HG02623 (cell line): ENCODE results near the gene PPP1R2.

ENCODE experiments used
- ATAC-seq: cut with Tn5 transposase; IDR thresholded peaks from one replicate; pipeline ENCODE4 v1.9.1; 2021; ENCODE audit warnings: moderate library complexity; ENCODE audit not compliant: unreplicated experiment

Gene PPP1R2

DNA sequence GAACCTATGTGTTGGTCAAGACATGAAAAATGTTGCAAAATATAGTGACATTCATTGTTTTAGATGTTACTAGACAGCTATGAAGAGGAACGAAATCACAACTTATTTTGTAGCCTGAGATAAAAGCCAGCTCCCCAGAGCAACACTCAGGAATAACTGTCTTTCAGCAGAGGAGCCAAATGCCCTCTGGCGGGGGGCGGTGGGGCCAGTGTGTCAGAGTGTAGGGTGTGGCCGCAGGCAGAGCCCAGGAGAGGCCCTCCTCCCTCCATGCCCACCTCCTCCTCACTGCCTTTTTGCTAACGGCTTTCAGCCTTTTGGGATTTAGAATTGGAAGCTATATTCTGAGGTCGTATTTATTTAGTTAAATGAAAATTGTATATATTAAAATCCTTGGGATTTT is 23.7 kb upstream of the PPP1R2 start:
- no peak for ATAC-seq

GRCh38 chr3:195565716-195566115 is 22.6 kb upstream of the PPP1R2 start:
- ATAC-seq: no peak

DNA sequence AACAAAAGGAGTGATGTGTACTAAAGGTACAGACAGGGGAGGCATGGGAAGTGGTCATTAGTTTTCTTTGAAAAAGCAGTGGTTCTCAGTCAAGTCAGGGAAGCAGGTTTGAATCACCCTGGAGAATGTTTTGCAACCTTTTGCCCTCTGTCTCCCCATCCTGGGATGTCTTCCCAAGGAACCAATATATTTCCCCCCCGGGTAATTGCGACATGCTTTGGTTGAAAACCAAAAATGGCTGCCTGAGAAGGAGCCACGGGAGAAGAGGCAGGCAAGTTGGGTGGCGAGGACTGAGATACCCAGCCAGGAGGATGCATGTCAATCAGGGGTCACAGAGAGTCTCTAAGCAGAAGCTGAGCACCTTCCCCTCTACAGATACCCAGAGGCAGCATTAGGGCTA is 20.2 kb upstream of the PPP1R2 start:
- no peak for ATAC-seq

- ATAC-seq: no peak
Observed at GRCh38 chr3:195559723-195560409, 16.7 kb upstream of the PPP1R2 start.

DNA sequence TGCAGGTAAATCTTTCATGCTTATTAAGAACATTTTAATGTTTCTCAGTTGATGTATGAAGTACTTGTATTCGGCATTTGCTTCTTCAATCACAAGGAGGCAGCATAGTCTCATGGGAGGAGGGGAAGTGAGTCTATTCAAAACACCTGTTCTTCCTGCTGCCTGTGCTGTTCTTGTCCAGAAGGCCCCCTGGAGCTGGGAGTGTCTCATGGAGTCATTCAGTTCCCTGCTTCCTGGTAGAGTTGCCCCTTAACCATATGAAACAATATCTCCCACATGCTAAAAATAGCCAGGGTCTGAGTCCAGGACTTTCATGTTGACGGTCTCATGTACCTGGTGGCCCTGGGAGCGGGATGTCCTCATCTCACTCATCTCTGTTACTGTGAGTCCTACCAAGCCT is 15.5 kb upstream of the PPP1R2 start:
- ATAC-seq: no peak

DNA sequence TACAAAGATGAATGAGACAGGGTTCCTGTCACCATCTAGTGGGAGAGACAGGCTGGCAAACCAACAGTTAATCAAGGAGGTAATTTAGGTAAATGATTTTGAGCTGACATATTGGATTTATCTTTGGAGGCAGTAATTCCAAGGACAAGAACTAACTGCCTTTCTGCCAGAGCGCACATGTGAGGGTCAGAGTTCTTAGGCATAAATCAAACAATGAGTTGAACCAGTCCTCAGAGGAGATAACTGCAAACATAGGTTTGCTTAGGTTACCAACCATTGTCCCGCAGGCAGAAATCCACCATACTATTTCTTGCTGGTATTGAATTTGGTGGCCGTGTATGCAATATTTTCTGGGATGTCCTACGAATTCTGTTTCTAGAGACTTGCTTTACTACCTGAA is 14.2 kb upstream of the PPP1R2 start:
- no peak for ATAC-seq

DNA sequence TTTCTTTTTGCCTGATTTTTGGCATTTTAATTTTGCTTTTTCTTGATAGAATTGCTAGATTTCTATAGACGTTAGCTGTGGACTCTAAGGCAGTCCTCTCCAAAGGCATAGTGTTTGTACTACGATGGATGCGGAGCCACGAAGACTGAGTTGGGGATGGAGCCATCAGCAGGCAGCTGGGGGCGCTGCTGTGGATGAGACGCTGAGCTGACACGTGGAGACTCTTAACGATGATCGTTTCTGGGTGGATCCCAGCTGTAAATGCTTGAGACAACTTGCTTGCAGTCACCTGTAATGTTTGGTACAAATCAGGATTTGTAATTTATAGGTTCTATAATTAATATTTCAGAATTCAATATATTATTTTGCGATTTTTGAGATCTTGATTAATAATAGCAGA is 13.3 kb upstream of the PPP1R2 start:
- ATAC-seq: no peak

- no peak for ATAC-seq
Observed at GRCh38 chr3:195555110-195555509, 12.0 kb upstream of the PPP1R2 start.

GRCh38 chr3:195554458-195554857 is 11.3 kb upstream of the PPP1R2 start:
- ATAC-seq: no peak

GRCh38 chr3:195553268-195553667 is 10.1 kb upstream of the PPP1R2 start:
- no peak for ATAC-seq

- ATAC-seq: no peak
Observed at GRCh38 chr3:195551381-195551978, 8.4 kb upstream of the PPP1R2 start.

DNA sequence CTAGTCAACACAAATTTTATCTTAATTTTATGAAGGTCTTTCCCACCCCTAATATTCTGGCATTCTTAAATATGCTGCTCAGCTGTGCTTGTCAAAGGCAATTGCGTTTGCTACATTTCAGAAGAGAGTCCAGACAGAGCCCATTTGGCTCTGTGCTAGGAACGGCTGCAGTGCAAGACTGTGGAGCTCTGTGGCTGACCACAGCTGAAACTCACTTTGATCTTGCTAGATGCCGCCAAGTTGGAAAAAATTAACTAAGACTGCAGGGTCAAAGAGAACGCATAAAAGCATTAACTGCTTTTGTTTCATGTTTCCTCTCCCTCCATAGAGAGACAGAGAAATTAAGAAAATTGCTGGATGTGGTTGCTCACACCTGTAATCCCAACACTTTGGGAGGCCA is 7.6 kb upstream of the PPP1R2 start:
- no peak for ATAC-seq

GRCh38 chr3:195549931-195550519 is 6.9 kb upstream of the PPP1R2 start:
- ATAC-seq: peak; percentile 84

DNA sequence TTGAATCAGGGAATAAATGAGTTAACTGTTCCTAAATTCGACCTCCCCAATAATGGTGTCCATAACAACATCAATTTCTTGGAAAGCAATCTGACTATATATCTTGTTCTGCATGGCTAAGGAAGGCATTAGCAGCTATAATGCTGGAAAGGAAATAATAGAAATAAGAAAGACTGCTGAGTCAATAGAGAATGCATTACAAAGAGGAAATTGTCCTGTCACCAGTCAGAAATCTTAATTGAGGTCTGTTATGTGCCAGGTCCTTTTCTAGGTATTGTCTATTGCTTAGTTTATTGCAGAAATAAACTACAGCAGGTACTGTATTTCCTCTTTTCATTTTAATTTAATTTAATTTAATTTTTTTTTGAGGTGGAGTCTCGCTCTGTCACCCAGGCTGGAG is 5.9 kb upstream of the PPP1R2 start:
- ATAC-seq: no peak

DNA sequence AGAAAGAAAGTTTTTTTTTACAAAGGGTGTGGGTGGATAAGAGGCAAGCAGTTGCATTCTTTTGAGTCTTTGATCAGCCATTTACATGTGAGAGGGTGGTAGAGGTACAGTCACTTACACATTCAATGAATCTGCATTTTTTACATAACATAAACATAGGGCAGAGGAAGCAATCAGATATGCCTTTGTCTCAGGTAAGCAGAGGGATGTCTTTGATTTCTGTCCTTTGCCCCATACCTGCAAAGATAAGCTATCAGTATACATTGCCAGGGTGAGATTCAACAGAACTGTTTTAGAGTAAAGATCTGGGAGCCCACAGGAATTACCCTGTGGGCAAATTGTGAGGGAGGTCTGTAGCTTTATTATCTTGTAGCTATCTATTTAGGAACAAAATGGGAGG is 5.4 kb upstream of the PPP1R2 start:
- no peak for ATAC-seq

DNA sequence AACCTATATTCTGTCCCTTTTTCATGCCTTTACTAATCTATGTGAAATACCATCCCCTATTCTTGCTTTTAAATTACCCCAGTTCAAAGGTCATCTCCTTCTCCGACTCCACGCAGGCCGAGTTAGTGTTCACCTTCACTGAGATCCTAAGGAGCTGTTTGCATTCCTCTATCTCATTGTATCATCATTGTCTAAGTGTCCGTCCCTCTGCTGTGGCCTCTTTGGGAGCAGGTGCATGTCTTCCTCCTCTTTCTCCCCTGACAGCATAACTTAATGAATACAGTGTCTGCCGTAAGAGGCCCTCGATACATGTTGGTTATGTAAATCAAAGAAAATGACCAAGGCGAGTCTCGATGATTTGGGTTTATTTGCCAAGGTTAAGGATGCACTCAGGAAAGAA is 4.9 kb upstream of the PPP1R2 start:
- no peak for ATAC-seq

- ATAC-seq: no peak
Observed at GRCh38 chr3:195546130-195546560, 3.0 kb upstream of the PPP1R2 start.

DNA sequence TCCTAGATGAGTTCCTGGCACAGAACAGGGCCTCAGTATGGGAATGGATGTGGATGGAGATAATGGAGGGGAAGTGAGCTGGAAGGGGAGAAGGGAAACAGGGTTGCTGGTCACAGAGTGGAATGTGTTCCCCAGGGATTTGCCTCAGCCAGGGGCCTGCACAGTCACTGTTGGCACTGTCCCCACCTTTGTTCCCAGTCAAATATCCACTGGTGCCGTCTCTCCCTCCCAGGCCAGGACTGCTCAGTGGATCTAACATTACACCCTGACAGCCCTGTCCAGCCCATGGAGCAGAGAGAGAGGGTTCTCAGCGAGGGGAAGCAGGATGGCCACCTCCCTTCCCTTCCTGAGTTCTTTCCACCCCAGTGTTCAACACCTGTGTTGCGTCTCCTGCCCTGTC is 1.5 kb upstream of the PPP1R2 start:
- no peak for ATAC-seq

DNA sequence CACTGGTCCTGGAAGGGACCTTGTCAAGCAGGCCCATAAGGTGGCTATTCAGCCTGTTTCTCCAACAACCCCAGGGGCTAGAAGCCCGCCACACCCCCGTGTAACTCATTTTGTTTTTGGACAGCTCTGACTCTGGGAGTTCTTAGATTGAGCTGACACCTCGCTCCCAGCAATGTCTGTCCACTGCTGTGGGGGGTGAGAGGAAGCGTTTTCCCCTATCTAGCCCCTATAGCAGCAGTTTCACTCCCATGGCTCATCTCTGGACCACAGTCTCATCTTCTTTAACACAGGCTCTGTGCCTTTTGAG is 1.1 kb upstream of the PPP1R2 start:
- ATAC-seq: no peak

DNA sequence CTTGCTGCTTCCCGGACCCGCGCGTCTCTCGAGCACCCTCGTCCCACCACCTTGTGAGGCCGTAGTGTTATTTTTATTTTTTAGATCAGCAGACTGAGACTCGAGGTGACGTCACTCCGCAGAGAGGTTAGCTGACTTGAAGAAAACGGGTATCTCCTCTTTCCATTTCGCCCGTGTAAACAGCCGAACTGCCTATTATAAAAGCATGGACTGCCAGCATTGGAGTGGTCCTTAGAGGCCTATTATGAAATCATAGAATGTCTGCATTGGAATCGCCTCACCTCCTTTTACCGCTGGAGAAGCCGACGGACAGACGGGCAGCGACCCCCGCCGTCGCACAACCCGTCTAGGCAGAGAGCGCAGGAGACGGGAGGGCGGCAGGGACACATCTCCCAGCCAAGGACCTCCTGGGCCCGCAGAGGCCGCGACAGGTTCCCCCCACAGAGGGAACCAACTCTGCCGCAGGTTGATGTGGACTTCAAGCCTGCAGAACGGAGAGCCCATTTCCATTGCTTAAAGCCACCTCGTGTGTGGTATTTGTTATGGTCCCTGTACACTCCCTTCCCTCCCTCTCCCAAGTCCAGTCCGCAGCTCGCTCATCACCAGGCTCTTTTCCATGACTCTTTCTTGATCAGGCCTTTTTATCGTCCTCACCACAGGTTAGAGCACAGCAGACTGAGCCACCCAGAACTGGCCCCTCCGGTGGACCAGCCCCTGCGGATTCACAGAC is 540 bp upstream of the PPP1R2 start:
- ATAC-seq: no peak

DNA sequence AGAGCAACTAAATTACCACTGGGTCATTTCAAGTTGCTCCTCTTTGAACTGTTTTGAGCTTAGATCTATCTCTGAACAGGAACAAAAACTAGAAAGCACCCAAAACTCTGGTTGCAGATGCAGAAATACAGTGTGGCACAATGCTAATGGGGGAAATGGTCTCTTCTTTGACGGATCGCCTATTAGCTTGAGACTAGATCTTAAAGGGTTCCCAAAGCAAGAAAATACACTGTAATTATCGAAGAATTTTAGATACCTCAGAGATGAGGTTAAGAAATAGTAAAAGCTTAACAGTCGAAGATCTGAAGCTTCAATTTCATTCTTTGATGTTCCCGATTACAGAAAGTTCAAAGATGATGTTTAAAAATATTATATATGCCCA is 818 bp downstream of the PPP1R2 start:
- ATAC-seq: no peak

GRCh38 chr3:195540511-195540910 is 2.6 kb downstream of the PPP1R2 start:
- ATAC-seq: no peak
